HG03066 (cell line): ENCODE measurements around the gene ARFGAP1.
"Not testable (repeated sequence)": the region's sequence is repeated elsewhere in the genome, so short reads cannot be mapped to it uniquely, and the experiment has no call there.

Source experiments
- ATAC-seq: cut with Tn5 transposase; IDR thresholded peaks from one replicate; pipeline ENCODE4 v1.9.1; 2021; ENCODE audit warnings: low read depth; ENCODE audit not compliant: unreplicated experiment

Gene ARFGAP1

DNA sequence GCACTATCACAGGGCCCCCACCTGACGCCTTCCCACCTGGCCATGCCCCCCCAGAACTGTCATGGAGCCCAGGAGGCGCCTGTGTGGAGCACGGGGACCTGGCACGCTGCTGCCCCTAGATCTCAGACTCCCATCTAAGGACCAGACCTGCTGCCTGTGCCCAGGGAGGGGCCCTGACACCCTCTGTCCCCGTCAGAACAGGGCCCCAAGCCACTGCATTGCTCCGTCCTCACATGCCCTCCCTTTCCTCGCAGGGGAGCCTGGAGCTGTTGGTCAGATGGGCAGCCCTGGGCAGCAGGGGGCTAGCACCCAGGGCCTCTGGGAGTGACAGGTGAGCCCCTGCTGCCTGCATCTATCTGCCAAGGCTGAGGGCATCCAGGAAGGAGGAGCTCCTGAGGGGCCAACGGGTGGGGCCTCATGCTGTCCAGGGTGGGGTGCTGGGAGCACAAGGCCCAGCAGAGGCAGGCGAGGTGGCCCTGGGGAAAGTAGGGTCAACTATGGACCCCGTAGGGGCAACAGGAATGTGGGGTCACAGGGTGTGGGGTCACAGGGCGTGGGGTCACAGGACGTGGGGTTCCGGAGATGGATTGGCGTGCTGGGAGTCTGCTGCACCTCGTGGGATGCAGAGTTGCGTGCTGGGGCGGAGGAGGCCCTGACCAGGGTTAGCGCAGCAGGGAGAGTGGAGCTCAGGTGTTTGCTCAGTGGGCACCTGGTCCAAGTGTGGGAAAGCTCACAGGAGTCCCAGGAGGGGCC is 56.9 kb downstream of the ARFGAP1 start:
- ATAC-seq, result no peak

DNA sequence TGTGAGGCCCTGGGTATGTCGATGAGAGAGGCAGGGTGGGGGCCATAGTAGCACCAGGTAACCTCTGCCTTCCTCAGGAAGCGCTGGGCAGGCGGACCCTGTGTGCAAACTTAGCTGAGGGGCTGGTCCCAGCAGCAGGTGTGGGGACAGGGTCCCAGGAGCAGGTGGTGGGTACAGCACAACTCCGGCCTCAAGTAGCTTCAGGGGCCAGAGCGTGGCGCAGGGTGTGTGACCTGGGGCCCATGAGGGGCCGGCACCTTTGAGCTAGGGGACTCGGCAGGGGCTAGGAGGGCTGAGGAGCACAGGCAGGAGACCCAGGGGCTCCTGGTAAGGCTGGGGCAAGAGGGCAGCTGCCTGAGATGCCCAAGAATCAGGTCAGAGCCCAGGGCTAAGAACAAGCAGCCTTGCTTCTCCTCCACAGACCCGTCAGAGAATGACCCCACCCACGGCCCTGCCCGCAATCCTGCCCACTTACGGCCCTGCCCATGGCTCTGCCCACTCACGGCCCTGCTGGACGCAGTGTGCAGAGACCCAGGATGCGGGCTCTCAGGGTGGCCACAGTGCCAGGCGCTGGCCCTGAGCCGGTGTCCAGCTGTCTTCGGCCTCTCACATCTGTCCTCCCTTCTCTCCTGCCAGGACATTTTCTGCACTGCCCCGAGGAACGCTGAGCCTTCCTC is 57.6 kb downstream of the ARFGAP1 start:
- no peak for ATAC-seq

DNA sequence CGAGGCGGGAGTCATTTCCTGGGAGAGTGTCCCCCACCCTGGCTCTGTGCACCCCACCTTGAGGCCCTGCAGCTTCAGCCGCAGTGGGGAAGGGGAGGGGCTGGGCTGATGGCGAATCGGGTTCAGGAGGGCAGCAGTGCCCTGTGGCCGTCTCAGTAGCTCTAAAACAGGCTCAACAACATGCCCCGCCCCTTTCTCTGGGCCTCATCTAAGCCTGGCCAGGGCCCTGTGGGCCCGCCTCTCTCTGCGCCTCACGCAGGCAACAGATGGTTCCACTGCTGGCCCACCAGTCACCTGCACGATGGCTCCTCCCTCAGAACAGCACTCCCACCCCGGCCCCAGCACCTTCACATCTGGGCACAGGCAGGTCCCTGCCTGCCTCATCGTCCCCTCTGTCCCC is 58.3 kb downstream of the ARFGAP1 start:
- no peak for ATAC-seq

DNA sequence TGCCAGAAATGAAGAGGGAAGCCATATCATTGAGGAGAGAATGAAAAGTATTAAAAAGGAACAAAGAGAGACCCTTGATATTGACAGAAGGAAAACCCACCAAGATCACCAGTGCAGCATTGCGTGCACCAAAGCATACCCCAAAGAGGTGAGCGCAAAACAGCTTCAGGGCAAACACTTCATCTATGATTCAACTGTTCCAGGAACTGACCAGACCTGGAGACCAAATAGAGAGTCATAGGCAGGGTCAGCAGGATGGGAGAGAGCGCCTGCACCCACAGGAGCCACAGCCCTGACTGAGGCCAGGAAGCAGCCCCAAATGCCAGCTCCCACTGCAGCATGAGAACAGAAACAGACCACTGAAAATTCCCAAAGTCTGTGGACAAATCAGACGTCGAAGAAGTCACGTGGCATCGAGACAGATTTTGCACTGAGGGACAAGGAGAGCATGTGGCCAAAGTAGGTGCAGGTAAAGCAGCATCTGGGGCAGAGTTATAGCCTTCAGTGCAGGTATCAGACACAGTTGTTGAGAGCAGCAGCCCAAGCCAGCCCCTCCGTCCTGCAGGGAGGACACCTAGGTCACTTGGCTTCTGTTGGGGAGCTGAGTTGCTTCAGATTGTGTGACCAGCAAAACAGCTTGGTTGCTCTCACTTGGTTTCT is 59.3 kb downstream of the ARFGAP1 start:
- no peak for ATAC-seq

DNA sequence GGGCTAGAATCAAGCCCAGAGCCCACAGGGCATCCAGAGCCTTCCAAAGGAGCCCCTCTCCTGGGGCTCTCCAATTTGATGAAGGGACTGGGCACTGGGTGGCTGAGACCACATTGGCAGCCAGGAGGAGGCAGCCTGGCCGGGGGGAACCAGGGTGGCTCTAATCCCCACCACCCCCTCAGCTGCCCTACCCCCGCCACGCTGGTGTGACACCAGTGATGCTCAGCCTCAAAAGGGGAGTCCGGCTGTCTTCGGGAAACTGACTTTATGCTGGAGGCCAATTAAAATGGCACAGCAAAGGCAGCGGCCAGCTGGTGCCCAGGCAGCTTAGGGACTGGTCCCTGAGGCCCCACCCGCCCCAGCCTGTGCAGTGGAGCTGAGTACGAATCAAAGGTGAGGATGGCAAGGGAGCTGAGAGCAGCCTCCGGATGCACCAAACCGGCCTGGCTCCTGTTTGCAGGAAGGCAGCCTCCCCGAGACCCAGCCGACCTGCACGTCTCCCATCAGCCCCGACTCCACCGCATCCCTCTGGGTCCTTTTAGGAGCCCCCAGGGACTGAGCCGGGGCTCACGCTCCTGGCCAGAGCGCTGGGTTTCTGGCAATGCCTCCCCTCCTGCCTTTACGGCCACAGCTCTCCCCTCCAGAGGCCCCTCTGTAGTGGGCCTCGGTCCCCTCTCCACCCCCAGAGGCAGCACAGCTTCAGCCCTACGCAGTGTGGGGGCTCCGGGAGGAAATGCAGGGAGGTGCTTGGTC is 60.1 kb downstream of the ARFGAP1 start:
- ATAC-seq, result no peak

DNA sequence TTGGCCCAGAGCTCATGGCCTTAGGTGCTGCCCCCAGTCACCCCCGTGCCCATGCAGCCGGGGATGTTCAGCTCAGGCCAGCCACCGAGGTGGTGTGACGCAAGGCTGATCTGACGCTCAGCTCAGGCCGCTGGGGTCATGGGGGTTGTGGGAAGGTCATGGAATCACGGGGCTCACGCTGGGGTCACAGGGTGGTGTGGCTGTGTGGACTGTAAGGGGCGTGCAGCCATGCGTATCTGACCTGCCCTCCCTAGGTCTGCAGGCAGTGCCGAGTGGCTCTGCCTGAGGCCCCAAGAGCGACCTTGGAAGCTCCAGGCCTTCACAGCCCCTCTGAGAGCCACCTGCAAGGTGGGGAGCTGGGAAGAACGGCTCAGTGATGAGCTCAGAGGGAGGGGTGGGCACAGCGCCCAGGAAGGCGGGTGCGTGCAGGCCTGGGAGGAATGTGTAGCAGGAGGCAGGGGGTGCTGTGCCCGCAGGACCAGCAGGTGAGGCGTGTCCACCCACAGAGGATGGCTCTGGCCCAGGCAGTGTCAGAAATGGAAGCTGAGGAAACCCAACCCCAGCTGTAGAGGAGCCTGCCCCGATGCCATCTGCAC is 60.7 kb downstream of the ARFGAP1 start:
- no peak for ATAC-seq

DNA sequence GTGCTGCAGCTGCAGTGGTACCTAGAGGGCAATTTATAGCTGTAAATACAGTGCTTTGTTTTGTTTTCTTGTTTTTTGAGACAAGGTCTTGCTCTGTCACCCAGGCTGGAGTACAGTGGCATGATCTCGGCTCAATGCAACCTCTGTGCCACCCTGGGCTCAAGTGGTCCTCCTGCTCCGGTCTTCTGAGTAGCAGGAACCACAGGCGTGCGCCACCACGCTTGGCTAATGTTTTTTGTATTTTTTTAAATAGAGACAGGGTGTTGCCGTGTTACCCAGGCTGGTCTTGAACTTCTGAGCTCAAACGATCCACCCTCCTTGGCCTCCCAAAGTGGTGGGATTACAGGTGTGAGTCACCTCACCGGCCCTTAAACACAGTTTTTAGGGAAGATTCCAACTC is 61.7 kb downstream of the ARFGAP1 start:
- ATAC-seq, result no peak

DNA sequence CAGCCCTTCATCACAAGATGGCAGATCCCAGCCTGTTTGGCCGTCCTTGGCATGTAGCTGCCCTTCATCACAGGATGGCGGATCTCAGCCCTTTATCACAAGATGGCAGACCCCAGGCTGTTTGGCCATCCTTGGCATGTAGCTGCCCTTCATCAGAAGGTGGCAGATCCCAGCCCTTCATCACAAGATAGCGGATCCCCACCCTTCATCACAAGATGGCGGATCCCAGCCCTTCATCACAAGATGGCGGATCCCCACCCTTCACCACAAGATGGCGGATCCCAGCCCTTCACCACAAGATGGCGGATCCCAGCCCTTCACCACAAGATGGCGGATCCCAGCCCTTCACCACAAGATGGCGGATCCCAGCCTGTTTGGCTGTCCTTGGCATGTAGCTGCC is 62.4 kb downstream of the ARFGAP1 start:
- not testable (repeated sequence) for ATAC-seq

DNA sequence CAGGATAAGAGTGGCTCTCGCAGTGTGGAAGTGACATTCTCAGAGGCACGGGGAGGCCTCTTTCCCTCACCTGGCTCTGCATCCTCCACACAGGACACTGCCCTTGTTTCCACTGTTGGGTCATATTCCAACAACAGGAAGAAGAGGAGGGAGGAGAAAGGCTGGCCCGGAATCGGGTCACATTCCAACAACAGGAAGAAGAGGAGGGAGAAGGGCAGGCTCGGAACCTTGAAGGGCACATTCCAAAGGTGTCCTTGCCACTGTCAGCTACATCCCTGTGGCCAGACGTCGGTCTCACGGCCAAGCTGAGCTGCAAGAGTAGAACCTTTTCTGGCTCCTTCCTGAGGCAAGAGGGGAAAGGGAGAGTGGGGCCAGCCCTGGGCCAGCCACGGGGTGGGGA is 63.1 kb downstream of the ARFGAP1 start:
- ATAC-seq, result no peak

DNA sequence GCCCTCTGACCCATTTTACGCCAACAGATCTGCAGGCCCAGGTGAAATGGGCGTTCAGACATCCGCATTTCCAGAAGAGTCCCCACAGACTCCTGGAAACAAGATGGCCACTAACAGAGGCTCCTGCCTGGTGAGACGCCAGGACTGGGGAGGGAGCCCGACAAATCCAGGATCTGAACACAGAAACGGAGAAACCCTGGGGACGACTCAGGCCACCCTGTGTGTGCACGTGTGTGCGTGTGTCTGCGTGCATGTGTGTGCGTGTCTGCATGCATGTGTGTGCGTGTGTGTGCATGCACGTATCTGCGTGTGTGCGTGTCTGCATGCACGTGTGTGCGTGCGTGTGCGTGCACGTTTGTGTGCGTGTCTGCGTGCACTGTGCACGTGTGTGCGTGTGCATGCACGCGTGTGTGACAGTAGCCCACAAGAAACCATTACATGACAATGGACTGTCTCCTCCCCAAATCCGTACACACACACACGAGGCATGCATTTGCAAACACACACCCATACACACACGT is 63.7 kb downstream of the ARFGAP1 start:
- no peak for ATAC-seq

DNA sequence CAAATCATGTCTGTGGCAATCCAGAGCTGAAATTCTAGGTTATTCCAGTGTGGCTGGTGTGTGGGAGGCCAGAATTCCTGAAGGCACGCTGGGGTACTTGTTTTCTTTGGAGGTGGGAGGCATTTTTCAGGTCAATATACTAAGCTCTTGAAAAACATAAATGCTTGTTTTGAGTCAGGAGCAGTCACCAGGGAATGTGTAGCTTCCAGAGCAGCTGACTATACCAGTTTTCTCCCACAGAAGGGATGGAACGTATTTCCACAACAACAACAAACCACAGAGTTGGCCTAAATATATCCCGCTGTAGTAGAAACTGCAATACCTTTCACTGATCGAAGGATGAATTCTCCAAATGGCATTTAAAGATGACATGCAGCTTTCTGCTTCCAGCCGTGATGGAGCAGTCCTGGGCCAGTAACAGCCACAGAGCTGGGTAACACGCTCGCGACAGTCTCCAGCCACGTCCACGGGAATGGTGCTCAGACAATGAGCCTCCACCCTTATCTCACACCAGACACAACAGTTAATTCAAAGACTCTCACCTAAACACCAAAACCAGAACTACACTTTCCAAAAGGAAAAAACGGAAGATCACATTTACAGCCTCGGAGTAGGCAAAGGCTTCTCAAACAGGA is 65.3 kb downstream of the ARFGAP1 start:
- ATAC-seq, result no peak
